Type B pancreatic cell (in vitro differentiated cells): ENCODE data around the gene PDCL3. TPM values are rescaled to one million over a fixed set of nuclear protein-coding genes. Genes with fewer than 3 reads are reported as not detected.

Source experiments
- DNase-seq: peaks from one replicate; pipeline ENCODE4 v3.0.0; 2021; ENCODE audit warnings: mixed read lengths; ENCODE audit not compliant: unreplicated experiment; ENCODE audit errors: extremely low spot score
- H3K27ac Mint-ChIP-seq: 2 replicates; pipeline ENCODE4 v1.8.0; 2021; ENCODE audit warnings: mild to moderate bottlenecking, mixed read lengths
- H3K27me3 Mint-ChIP-seq: 2 replicates; pipeline ENCODE4 v1.8.0; 2021; ENCODE audit warnings: mixed read lengths
- H3K36me3 Mint-ChIP-seq: 2 replicates; pipeline ENCODE4 v1.8.0; 2021; ENCODE audit warnings: mixed read lengths
- H3K4me1 Mint-ChIP-seq: one replicate; pipeline ENCODE4 v1.8.0; 2021; ENCODE audit warnings: mixed read lengths; ENCODE audit not compliant: unreplicated experiment
- H3K4me3 Mint-ChIP-seq: 2 replicates; pipeline ENCODE4 v1.8.0; 2021; ENCODE audit warnings: mild to moderate bottlenecking, mixed read lengths
- H3K9me3 Mint-ChIP-seq: 2 replicates; pipeline ENCODE4 v1.8.0; 2021; ENCODE audit warnings: mixed read lengths
- CTCF ChIP-seq: fragments of 200-600 bp; sonication (generic); conservative IDR thresholded peaks from 2 replicates; pipeline ENCODE4 v1.5.0; 2021; ENCODE audit warnings: antibody characterized with exemption, mild to moderate bottlenecking
- total RNA-seq: library from RNA; stranded (reverse); gene quantifications from 2 replicates; pipeline ENCODE4 v1.2.1, GENCODE V29; 2021; ENCODE audit warnings: low replicate concordance

The PDCL3 gene
- total RNA-seq, 1 donor from 2014 or later = 23.1 TPM

- no peak for DNase-seq
- Mint-ChIP-seq H3K27ac (no peak overlapping the region), H3K36me3 (no peaks in the 10 kb centered on the region), H3K27me3 (peaks cover 9% of the 10 kb centered on the region), H3K9me3 (peaks cover 4% of the 10 kb centered on the region), H3K4me3 (no peak overlapping the region), H3K4me1 (no peaks in the 10 kb centered on the region)
- TF ChIP-seq CTCF = no peak
Measured at GRCh38 chr2:100522430-100522829, 40.4 kb upstream of the PDCL3 start.

GRCh38 chr2:100524331-100524730 is 38.5 kb upstream of the PDCL3 start:
- no peak overlapping the region for H3K4me3 Mint-ChIP-seq
- peaks cover 12% of the 10 kb centered on the region for H3K27me3 Mint-ChIP-seq
- no peak for DNase-seq
- no peaks in the 10 kb centered on the region for H3K4me1 Mint-ChIP-seq
- peaks cover 4% of the 10 kb centered on the region for H3K9me3 Mint-ChIP-seq
- no peaks in the 10 kb centered on the region for H3K36me3 Mint-ChIP-seq
- H3K27ac Mint-ChIP-seq = no peak overlapping the region
- no peak for TF ChIP-seq CTCF

GRCh38 chr2:100526868-100527267 is 35.9 kb upstream of the PDCL3 start:
- no peaks in the 10 kb centered on the region for H3K36me3 Mint-ChIP-seq
- H3K27me3 Mint-ChIP-seq = peaks cover 10% of the 10 kb centered on the region
- peak; percentile 16 for DNase-seq
- no peaks in the 10 kb centered on the region for H3K4me1 Mint-ChIP-seq
- no peaks in the 10 kb centered on the region for H3K9me3 Mint-ChIP-seq
- no peak overlapping the region for H3K27ac Mint-ChIP-seq
- no peak for TF ChIP-seq CTCF
- no peak overlapping the region for H3K4me3 Mint-ChIP-seq

- peak; percentile 44 for DNase-seq
- Mint-ChIP-seq H3K4me3 (no peak overlapping the region), H3K4me1 (no peaks in the 10 kb centered on the region), H3K36me3 (no peaks in the 10 kb centered on the region), H3K27me3 (peaks cover 10% of the 10 kb centered on the region), H3K27ac (no peak overlapping the region), H3K9me3 (no peaks in the 10 kb centered on the region)
- TF ChIP-seq CTCF = no peak
Measured at GRCh38 chr2:100527440-100528015, 35.3 kb upstream of the PDCL3 start.

- H3K27me3 Mint-ChIP-seq = peaks cover 9% of the 10 kb centered on the region
- peaks cover 5% of the 10 kb centered on the region for H3K9me3 Mint-ChIP-seq
- TF ChIP-seq CTCF = no peak
- H3K27ac Mint-ChIP-seq = no peak overlapping the region
- no peaks in the 10 kb centered on the region for H3K36me3 Mint-ChIP-seq
- H3K4me3 Mint-ChIP-seq = no peak overlapping the region
- H3K4me1 Mint-ChIP-seq = no peaks in the 10 kb centered on the region
- no peak for DNase-seq
Measured at GRCh38 chr2:100529176-100529575, 33.6 kb upstream of the PDCL3 start.

GRCh38 chr2:100529900-100530299 is 32.9 kb upstream of the PDCL3 start:
- TF ChIP-seq CTCF = no peak
- H3K36me3 Mint-ChIP-seq = no peaks in the 10 kb centered on the region
- no peak for DNase-seq
- no peaks in the 10 kb centered on the region for H3K4me1 Mint-ChIP-seq
- H3K9me3 Mint-ChIP-seq = peaks cover 5% of the 10 kb centered on the region
- H3K4me3 Mint-ChIP-seq = no peak overlapping the region
- no peak overlapping the region for H3K27ac Mint-ChIP-seq
- H3K27me3 Mint-ChIP-seq = peaks cover 6% of the 10 kb centered on the region
